Esophagus squamous epithelium (tissue), 5 donors: ENCODE results near the gene PCF11. TPM values are rescaled to one million over a fixed set of nuclear protein-coding genes. Genes with fewer than 3 reads are reported as not detected.
A peak's percentile ranks its signal among the peaks of the same experiment; 100 is the strongest.

Experiments
- DNase-seq: peaks from one replicate; lab custom pipeline; 2025; lab: John Stamatoyannopoulos, UW
- H3K27ac ChIP-seq, 4 donors: fragments of 200-600 bp; sonication (generic); one replicate each; pipeline ENCODE4 v1.5.1; 2016 to 2019; ENCODE audit warnings: mild to moderate bottlenecking in 1 of 4
- H3K27me3 ChIP-seq, 4 donors: fragments of 200-600 bp; sonication (generic); 1 replicate in 3 of 4; 2 replicates in 1 of 4; pipeline versions ENCODE4 v1.5.1 to v1.6.0; 2017 to 2021; ENCODE audit warnings: antibody characterized with exemption in 1 of 4
- H3K36me3 ChIP-seq, 3 donors: fragments of 200-600 bp; sonication (generic); one replicate each; pipeline ENCODE4 v1.5.1; 2016 to 2019
- H3K4me1 ChIP-seq, 3 donors: fragments of 200-600 bp; sonication (generic); one replicate each; pipeline ENCODE4 v1.5.1; 2017 to 2019
- H3K4me3 ChIP-seq, 4 donors: fragments of 200-600 bp; sonication (generic); 1 replicate in 3 of 4; 2 replicates in 1 of 4; pipeline ENCODE4 v1.5.1; 2016 to 2019; ENCODE audit warnings: mild to moderate bottlenecking in 2 of 4, moderate library complexity in 1 of 4
- H3K9me3 ChIP-seq, 3 donors: fragments of 200-600 bp; sonication (generic); one replicate each; pipeline ENCODE4 v1.5.1; 2016 to 2019
- CTCF ChIP-seq, 6 experiments: fragments of 450-650 bp in 4 of 6; fragments of 200-600 bp in 2 of 6; sonication (generic) in 2 of 6; IDR thresholded peaks; one replicate each; pipeline ENCODE4 v1.5.1; 2016 to 2019; ENCODE audit warnings: antibody characterized with exemption in 6 of 6, mild to moderate bottlenecking in 4 of 6, moderate library complexity in 4 of 6
- POLR2A ChIP-seq, 4 donors: fragments of 450-650 bp; IDR thresholded peaks; one replicate each; pipeline ENCODE4 v1.6.1; 2017; ENCODE audit warnings: antibody characterized with exemption in 4 of 4, mild to moderate bottlenecking in 4 of 4, moderate library complexity in 3 of 4
- WGBS, 2 donors: methylation state at CpG; one replicate each; pipeline ENCODE4 v1.1.5; 2018; 5-methylcytosine and 5-hydroxymethylcytosine counted together
- intact Hi-C: fragments of 100-400 bp; cut with DNase I; formaldehyde crosslinking; loops from one replicate; pipeline ENCODE4 v1.15.0; 2022
- total RNA-seq, 4 donors: library from RNA; depleted of rRNA; stranded (reverse); fragments of >200 nt; gene quantifications; one replicate each; pipeline ENCODE4 v1.1.0, GENCODE V29; 2016
- donor health status: DM: yes; HTN: yes; CAD: no.

The PCF11 gene
- total RNA-seq, 4 donors from 2014 or later: 33.6 to 64.1 (median 44.3) TPM

GRCh38 chr11:83191491-83191890 lies 34.6 kb downstream of the PCF11 start:
- peaks cover 0 to 56% (median 8%) of the 10 kb centered on the region in 3 donors for H3K36me3 ChIP-seq
- WGBS, 2 donors: 73 to 91% methylated on average over 5 of the region's 5 CpGs
- no peak overlapping the region for H3K27ac ChIP-seq
- no peak for DNase-seq
- H3K4me1 ChIP-seq: peaks cover 10 to 40% (median 20%) of the 10 kb centered on the region in 3 donors
- intact Hi-C loops: loop anchor here (10.0 kb wide), 1 partner anchor 93 kb away; the partner anchor contains the start of gene CCDC90B
- H3K4me3 ChIP-seq: no peak overlapping the region
- H3K9me3 ChIP-seq: no peaks in the 10 kb centered on the region
- no peaks in the 10 kb centered on the region for H3K27me3 ChIP-seq
- TF ChIP-seq CTCF (IDR thresholded peaks at IDR 0.05) (no peak), POLR2A (IDR thresholded peaks at IDR 0.05) (no peak)

- H3K4me3 ChIP-seq: peak overlapping the region in 2 of 4 donors; percentile 69 to 91
- intact Hi-C loops: loop anchor here (10.0 kb wide), 1 partner anchor 93 kb away; the partner anchor contains the start of gene CCDC90B
Observed at GRCh38 chr11:83191986-83192385, 35.1 kb downstream of the PCF11 start.

GRCh38 chr11:83192606-83193245 lies 35.8 kb downstream of the PCF11 start:
- WGBS, 2 donors: 7 to 14% methylated on average over 8 of the region's 8 CpGs
- H3K9me3 ChIP-seq: no peaks in the 10 kb centered on the region
- peak overlapping the region; percentile 89 to 94 (median 92) for H3K27ac ChIP-seq
- H3K4me1 ChIP-seq: peaks cover 10 to 49% (median 20%) of the 10 kb centered on the region in 3 donors
- no peak for DNase-seq
- H3K36me3 ChIP-seq: peaks cover 0 to 43% (median 8%) of the 10 kb centered on the region in 3 donors
- H3K27me3 ChIP-seq: no peaks in the 10 kb centered on the region
- peak overlapping the region; percentile 69 to 91 (median 80) for H3K4me3 ChIP-seq
- intact Hi-C loops: loop anchor here (10.0 kb wide), 1 partner anchor 92 kb away; the partner anchor contains the start of gene CCDC90B
- TF ChIP-seq CTCF (IDR thresholded peaks at IDR 0.05) (no peak), POLR2A (IDR thresholded peaks at IDR 0.05) (no peak)

More at GRCh38 chr11:83191986-83192385, 35.1 kb downstream of the PCF11 start:
- H3K9me3 ChIP-seq: no peaks in the 10 kb centered on the region
- 79 to 92% methylated on average over 11 of the region's 11 CpGs for WGBS, 2 donors
- no peaks in the 10 kb centered on the region for H3K27me3 ChIP-seq
- no peak for DNase-seq
- peak overlapping the region in 2 of 4 donors; percentile 92 to 94 for H3K27ac ChIP-seq
- TF ChIP-seq POLR2A (IDR thresholded peaks at IDR 0.05) (no peak), CTCF (IDR thresholded peaks at IDR 0.05) (no peak)
- H3K4me1 ChIP-seq: peaks cover 10 to 45% (median 20%) of the 10 kb centered on the region in 3 donors
- peaks cover 0 to 51% (median 8%) of the 10 kb centered on the region in 3 donors for H3K36me3 ChIP-seq

- intact Hi-C loops: loop anchor here (10.0 kb wide), 1 partner anchor 91 kb away; the partner anchor contains the start of gene CCDC90B
- peak; percentile 69 for DNase-seq
Observed at GRCh38 chr11:83193315-83194280, 36.7 kb downstream of the PCF11 start, which contains the start of gene ANKRD42. Gene ANKRD42 (plus strand): TSS chr11:83193712. CDS start chr11:83194671, 959 bp downstream.

More at GRCh38 chr11:83193315-83194280, 36.7 kb downstream of the PCF11 start, which contains the start of gene ANKRD42:
- Histone ChIP-seq H3K4me1 (peaks cover 10 to 49% (median 20%) of the 10 kb centered on the region in 3 donors), H3K27me3 (no peaks in the 10 kb centered on the region), H3K9me3 (no peaks in the 10 kb centered on the region), H3K4me3 (peak within 1 kb of the TSS; percentile 69 to 91 (median 80)), H3K36me3 (peaks cover 0 to 41% (median 8%) of the 10 kb centered on the region in 3 donors), H3K27ac (peak within 1 kb of the TSS; percentile 89 to 94 (median 92))
- 0 to 1% methylated on average over 24 to 48 of the region's 67 CpGs for WGBS, 2 donors
- TF ChIP-seq CTCF (IDR thresholded peaks at IDR 0.05): no peak
- peak in 3 of 4 donors; percentile 33 to 85 (median 73) for TF ChIP-seq POLR2A (IDR thresholded peaks at IDR 0.05)
